A549 treated with AZD2906 at 1 μM for 4 hours (cell line): Measurements from ENCODE around the gene KIF5C. TPM values are rescaled to one million over a fixed set of nuclear protein-coding genes. Genes with fewer than 3 reads are reported as not detected.

Experiments used
- total RNA-seq: library from RNA; stranded (reverse); fragments of 200-300 nt; extraction: Qiagen RNA extraction; gene quantifications from 5 replicates; pipeline ENCODE4 v1.2.3, GENCODE V29; 2022

Gene KIF5C
- total RNA-seq: 0.21 to 0.50 TPM (median 0.28 TPM) in 5 replicates

GRCh38 chr2:148874868-148875341 lies at the start of gene KIF5C:
Gene KIF5C (plus strand): TSS chr2:148875227. CDS start chr2:148875618, 391 bp downstream.

GRCh38 chr2:149038442-149039212 lies 163.6 kb downstream of the KIF5C start, which contains the start of gene LYPD6B:
Gene LYPD6B (plus strand): TSS chr2:149038699. CDS start chr2:149130949, 92,250 bp downstream.

Other genes starting within 250 kb of the KIF5C start
- gene EPC2, start 230.5 kb upstream of the KIF5C start, total RNA-seq: 10.3 to 12.4 TPM (median 11.3 TPM) in 5 replicates
- not detected in 5 replicates for gene LYPD6B, start 163.5 kb downstream of the KIF5C start, total RNA-seq